ENCODE data around the gene GTSE1. TPM values are rescaled to one million over a fixed set of nuclear protein-coding genes. Genes with fewer than 3 reads are reported as not detected.

Gene GTSE1
- polyA plus RNA-seq, 3 donors: 0.04 TPM; not detected in 2

GRCh38 chr22:46250783-46251125 is 45.9 kb upstream of the GTSE1 start:
- Mint-ChIP-seq H3K9me3 (peaks cover 0 to 5% (median 0%) of the 10 kb centered on the region in 7 donors), H3K27ac (peak overlapping the region; percentile 33 to 84 (median 72)), H3K36me3 (peaks cover 6% of the 10 kb centered on the region in 2 donors), H3K4me1 (peaks cover 26% of the 10 kb centered on the region), H3K27me3 (ENCODE audit: low read depth in 3 of 3) (peaks cover 0 to 4% (median 0%) of the 10 kb centered on the region in 3 donors), H3K4me3 (peak overlapping the region; percentile 89 to 93)
- intact Hi-C loops (cut with micrococcal nuclease): loop anchor here in 1 of 2 donors (5.0 kb wide), 1 partner anchor 98 kb away; the partner anchor contains the start of gene PPARA
- H3K36me3 ChIP-seq (replicated peaks in 1 of 2; ENCODE audit: control insufficient read depth in 1 of 2, insufficient read depth in 2 of 2, low read length in 2 of 2): no peaks in the 10 kb centered on the region
- peak overlapping the region; percentile 91 for H3K4me2 ChIP-seq (replicated peaks; ENCODE audit: extremely low read depth, low read length, poor library complexity, severe bottlenecking)
- peak overlapping the region; percentile 58 to 88 (median 67) for H3K4me3 ChIP-seq (replicated peaks in 1 of 3; ENCODE audit: low read depth in 2 of 3, low read length in 3 of 3)
- no peak for TF ChIP-seq CTCF (IDR thresholded peaks at IDR 0.05)
- peak overlapping the region; percentile 95 for H2AFZ ChIP-seq (ENCODE audit: insufficient read depth, low read depth, low read length, poor library complexity, severe bottlenecking)
- H3K79me2 ChIP-seq (ENCODE audit: insufficient read depth, low read length): peaks cover 4% of the 10 kb centered on the region
- peak overlapping the region; percentile 77 for H3K9ac ChIP-seq (ENCODE audit: insufficient read depth, low read length, poor library complexity, severe bottlenecking)
- H3K27ac ChIP-seq (ENCODE audit: low read depth in 1 of 2, low read length in 2 of 2): peak overlapping the region in 1 of 2 donors; percentile 81
- H3K27me3 ChIP-seq (ENCODE audit: control insufficient read depth in 2 of 2, insufficient read depth in 2 of 2, low read length in 2 of 2): no peaks in the 10 kb centered on the region
- 6% methylated on average over 25 of the region's 25 CpGs for WGBS (ENCODE audit: insufficient coverage)
- H4K20me1 ChIP-seq (ENCODE audit: insufficient read depth, low read length): no peaks in the 10 kb centered on the region
- DNase-seq: no peak
- no peaks in the 10 kb centered on the region for H3K9me3 ChIP-seq (replicated peaks in 1 of 2; ENCODE audit: control insufficient read depth in 1 of 2, insufficient read depth in 1 of 2, low read length in 2 of 2)
- H3K4me1 ChIP-seq (ENCODE audit: control insufficient read depth in 1 of 2, insufficient read depth in 2 of 2, low read length in 2 of 2): peaks cover 14 to 19% of the 10 kb centered on the region in 2 donors

- Histone ChIP-seq H3K9me3 (replicated peaks in 1 of 2; ENCODE audit: control insufficient read depth in 1 of 2, insufficient read depth in 1 of 2, low read length in 2 of 2) (no peaks in the 10 kb centered on the region), H3K79me2 (ENCODE audit: insufficient read depth, low read length) (peaks cover 4% of the 10 kb centered on the region), H3K27me3 (ENCODE audit: control insufficient read depth in 2 of 2, insufficient read depth in 2 of 2, low read length in 2 of 2) (no peaks in the 10 kb centered on the region), H2AFZ (ENCODE audit: insufficient read depth, low read depth, low read length, poor library complexity, severe bottlenecking) (peak overlapping the region; percentile 95), H3K4me2 (replicated peaks; ENCODE audit: extremely low read depth, low read length, poor library complexity, severe bottlenecking) (peak overlapping the region; percentile 91), H3K36me3 (replicated peaks in 1 of 2; ENCODE audit: control insufficient read depth in 1 of 2, insufficient read depth in 2 of 2, low read length in 2 of 2) (no peaks in the 10 kb centered on the region), H3K4me3 (replicated peaks in 1 of 3; ENCODE audit: low read depth in 2 of 3, low read length in 3 of 3) (peak overlapping the region in 2 of 3 experiments; percentile 67 to 88), H3K9ac (ENCODE audit: insufficient read depth, low read length, poor library complexity, severe bottlenecking) (peak overlapping the region; percentile 77), H3K27ac (ENCODE audit: low read depth in 1 of 2, low read length in 2 of 2) (no peak overlapping the region), H3K4me1 (ENCODE audit: control insufficient read depth in 1 of 2, insufficient read depth in 2 of 2, low read length in 2 of 2) (peaks cover 14 to 19% of the 10 kb centered on the region in 2 donors), H4K20me1 (ENCODE audit: insufficient read depth, low read length) (no peaks in the 10 kb centered on the region)
- Mint-ChIP-seq H3K27me3 (ENCODE audit: low read depth in 3 of 3) (peaks cover 0 to 4% (median 0%) of the 10 kb centered on the region in 3 donors), H3K4me3 (peak overlapping the region; percentile 89 to 93), H3K9me3 (peaks cover 0 to 3% (median 0%) of the 10 kb centered on the region in 7 donors), H3K27ac (peak overlapping the region in 2 of 7 donors; percentile 33 to 72), H3K4me1 (peaks cover 26% of the 10 kb centered on the region), H3K36me3 (peaks cover 5 to 6% of the 10 kb centered on the region in 2 donors)
- no peak for TF ChIP-seq CTCF (IDR thresholded peaks at IDR 0.05)
- intact Hi-C loops (cut with micrococcal nuclease): loop anchor here in 1 of 2 donors (5.0 kb wide), 1 partner anchor 99 kb away; the partner anchor contains the start of gene PPARA
- DNase-seq: no peak
- 63% methylated on average over 2 of the region's 7 CpGs for WGBS (ENCODE audit: insufficient coverage)
Observed at GRCh38 chr22:46251266-46251665, 45.4 kb upstream of the GTSE1 start.
